Measurements from ENCODE around the gene ANKEF1. TPM values are rescaled to one million over a fixed set of nuclear protein-coding genes. Genes with fewer than 3 reads are reported as not detected.

The ANKEF1 gene
- total RNA-seq, 1 experiment from 2014 or later = 8.3 TPM

DNA sequence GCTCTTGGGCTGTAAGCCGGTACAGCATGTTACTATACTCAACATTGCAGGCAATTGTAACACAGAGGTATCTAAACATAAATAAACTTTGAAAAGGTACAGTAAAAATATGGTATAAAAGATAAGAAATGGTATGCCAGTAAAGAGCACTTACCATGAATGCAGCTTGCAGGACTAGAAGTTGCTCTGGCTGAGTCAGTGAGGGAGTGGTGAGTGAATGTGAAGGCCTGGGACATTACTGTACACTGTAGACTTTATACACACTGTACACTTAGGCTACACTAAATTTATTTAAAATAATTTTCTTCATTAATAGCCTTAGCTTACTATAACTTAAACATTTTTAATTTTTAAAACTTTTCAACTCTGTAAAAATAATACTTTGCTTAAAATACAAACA, 37.8 kb upstream of the ANKEF1 start:
- Histone ChIP-seq H3K79me2 (ENCODE audit: insufficient read depth, low read length) (no peaks in the 10 kb centered on the region), H3K23me2 (ENCODE audit: insufficient read length, low read depth, low read length, poor library complexity, severe bottlenecking) (no peaks in the 10 kb centered on the region), H4K8ac (replicated peaks; ENCODE audit: insufficient read length, low read depth, low read length) (no peak overlapping the region), H3K27me3 (ENCODE audit: insufficient read depth, low read length) (no peaks in the 10 kb centered on the region), H2AK5ac (ENCODE audit: insufficient read length, low read length) (no peak overlapping the region), H3K4me2 (ENCODE audit: insufficient read depth, insufficient read length, low read length) (no peak overlapping the region), H3K4me1 (ENCODE audit: insufficient read depth, low read length) (no peaks in the 10 kb centered on the region), H3K56ac (ENCODE audit: insufficient read length, low read depth, low read length) (no peak overlapping the region), H2BK15ac (ENCODE audit: low read depth, low read length) (no peak overlapping the region), H3K14ac (ENCODE audit: insufficient read depth, low read length) (no peak overlapping the region), H3K79me1 (ENCODE audit: insufficient read depth, low read depth, low read length, poor library complexity, severe bottlenecking) (no peaks in the 10 kb centered on the region), H2BK20ac (ENCODE audit: low read depth, low read length, poor library complexity, severe bottlenecking) (no peak overlapping the region), H3K9ac (ENCODE audit: extremely low read depth, insufficient read length, low read length) (no peak overlapping the region), H2BK120ac (ENCODE audit: low read depth, low read length, poor library complexity, severe bottlenecking) (no peak overlapping the region), H3K18ac (ENCODE audit: insufficient read length, low read depth, low read length) (no peak overlapping the region), H4K91ac (ENCODE audit: insufficient read length, low read depth, low read length) (no peak overlapping the region), H4K20me1 (ENCODE audit: control insufficient read depth, insufficient read depth, insufficient read length) (no peaks in the 10 kb centered on the region), H3K4ac (ENCODE audit: low read depth, low read length) (no peak overlapping the region), H4K5ac (ENCODE audit: insufficient read length, low read depth, low read length) (no peak overlapping the region), H2BK5ac (ENCODE audit: insufficient read length, low read length) (no peak overlapping the region), H3T11ph (ENCODE audit: low read length) (no peak overlapping the region), H3K9me3 (ENCODE audit: control insufficient read depth, low read depth, low read length) (no peaks in the 10 kb centered on the region), H2AFZ (ENCODE audit: low read length) (no peak overlapping the region), H2BK12ac (ENCODE audit: insufficient read length, low read depth, low read length) (no peak overlapping the region), H3K23ac (ENCODE audit: insufficient read length, low read depth, low read length) (no peak overlapping the region), H3K27ac (ENCODE audit: insufficient read length, low read depth, low read length) (no peak overlapping the region)
- H3K27me3 Mint-ChIP-seq (ENCODE audit: low read depth) = no peaks in the 10 kb centered on the region
- TF ChIP-seq CTCF (conservative IDR thresholded peaks at IDR 0.05) = no peak
- peaks cover 0 to 4% (median 0%) of the 10 kb centered on the region in 3 experiments; a peak in 1 of 7 replicates for H3K36me3 Mint-ChIP-seq (ENCODE audit: insufficient read depth in 1 of 3, low read depth in 3 of 3)
- no peaks in the 10 kb centered on the region for H3K4me1 Mint-ChIP-seq
- no peak for DNase-seq
- no peak overlapping the region for H3K27ac Mint-ChIP-seq
- no peak overlapping the region for H3K4me3 Mint-ChIP-seq
- H3K9me3 Mint-ChIP-seq = peaks cover 5% of the 10 kb centered on the region in 2 experiments; a peak in 4 of 5 replicates
- WGBS (ENCODE audit: extremely low coverage, insufficient read length, low lambda C conversion rate) = no CpG with 5 or more reads among the region's 1 CpG

Data from H9 (cell line).